GM18909 (cell line): ENCODE results near the gene IRS2.

Experiments
- ATAC-seq: cut with Tn5 transposase; IDR thresholded peaks from one replicate; pipeline ENCODE4 v1.9.1; 2021; ENCODE audit warnings: mild to moderate bottlenecking; ENCODE audit not compliant: unreplicated experiment, poor library complexity

IRS2 gene

GRCh38 chr13:109715902-109716301 is 70.5 kb downstream of the IRS2 start:
- ATAC-seq: no peak

GRCh38 chr13:109713681-109714080 is 72.7 kb downstream of the IRS2 start:
- ATAC-seq: no peak

GRCh38 chr13:109712124-109712722 is 74.2 kb downstream of the IRS2 start:
- no peak for ATAC-seq

- ATAC-seq: no peak
These were observed 78.4 kb downstream of the IRS2 start for GRCh38 chr13:109707742-109708617.

DNA sequence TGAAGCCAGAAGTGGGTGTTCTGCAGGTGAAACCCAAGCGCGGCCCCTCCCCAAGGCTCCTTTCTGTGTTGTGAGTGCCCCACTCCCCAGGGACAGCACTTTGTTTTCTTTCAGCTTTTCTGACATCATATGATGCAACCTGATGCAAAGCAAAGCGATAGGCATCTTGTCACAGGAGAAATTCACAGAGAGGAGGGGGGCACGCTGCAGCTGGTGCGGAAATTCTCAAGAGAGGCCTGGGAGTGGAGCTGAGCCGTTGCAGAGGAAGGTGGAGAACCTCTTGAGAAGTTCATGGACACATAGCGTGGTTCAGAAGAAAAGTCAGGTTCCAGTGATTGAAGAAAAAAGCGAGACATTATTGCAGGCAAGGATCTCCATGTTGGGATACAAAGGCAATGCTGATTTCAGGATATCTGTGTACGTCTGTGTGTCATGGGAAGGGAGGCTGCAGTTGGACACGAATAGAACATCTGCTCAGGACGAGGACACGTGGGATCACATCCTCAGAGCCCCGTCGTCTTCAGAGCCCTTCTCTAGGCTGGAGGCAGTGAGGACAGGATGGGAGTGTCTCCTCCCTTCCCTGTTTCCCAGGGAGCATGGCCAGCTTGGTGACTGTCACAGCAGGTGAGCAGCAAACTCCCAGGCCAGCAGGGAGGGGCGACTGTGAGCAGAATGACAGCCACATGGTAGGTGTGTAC is 79.2 kb downstream of the IRS2 start:
- ATAC-seq: no peak

DNA sequence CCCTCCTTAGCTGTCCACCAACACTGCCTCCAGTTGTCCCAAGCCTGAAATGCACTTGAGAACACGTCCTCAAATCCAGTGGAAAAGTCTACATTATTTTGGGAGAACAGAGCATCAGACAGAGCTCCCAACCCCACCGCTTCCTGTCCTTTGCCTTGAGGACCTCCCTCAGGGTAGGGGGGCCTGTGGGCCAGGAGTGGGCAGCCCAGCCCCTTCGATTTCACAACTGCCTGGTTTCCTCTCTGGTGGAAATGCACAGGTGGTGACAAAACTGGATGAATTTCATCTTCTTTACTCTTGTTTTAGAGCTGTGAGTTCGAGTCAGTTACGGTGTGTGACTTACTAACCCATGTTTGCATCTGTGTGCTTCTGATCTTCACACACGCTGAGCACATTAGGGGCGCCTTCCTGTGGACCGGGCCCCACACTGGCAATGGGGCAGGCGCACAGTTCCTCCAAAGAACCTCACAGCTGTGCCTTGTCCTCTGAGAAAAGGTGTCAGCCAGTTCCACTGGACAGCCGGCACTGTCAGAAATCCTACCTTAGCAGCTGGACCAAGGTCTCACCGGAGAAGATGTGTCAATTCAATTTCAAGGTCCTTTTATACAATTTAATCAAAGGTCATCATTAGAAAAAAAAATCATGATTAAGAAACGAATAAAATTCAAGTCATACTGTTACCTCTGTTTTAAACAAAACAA is 80.2 kb downstream of the IRS2 start:
- ATAC-seq: no peak

GRCh38 chr13:109704771-109705635 is 81.4 kb downstream of the IRS2 start:
- no peak for ATAC-seq

DNA sequence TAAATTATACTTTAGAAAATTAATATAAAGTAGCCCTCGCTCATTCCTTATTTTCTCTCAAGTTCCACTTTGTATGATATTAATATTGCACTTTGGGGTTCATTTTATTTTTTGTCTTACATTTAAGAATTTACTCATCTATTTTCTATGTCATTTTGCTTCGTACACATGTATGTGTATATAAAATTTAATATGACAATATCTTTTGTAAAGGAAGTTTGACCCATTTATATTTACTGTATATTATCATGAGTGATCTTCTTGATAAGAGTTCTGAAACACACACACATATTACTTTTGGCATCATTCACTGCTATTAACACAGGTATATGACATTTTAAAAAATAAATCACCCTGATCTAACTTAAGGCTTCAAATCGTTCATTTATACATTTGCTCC is 83.1 kb downstream of the IRS2 start:
- ATAC-seq: no peak
